Stomach (tissue), 4 donors: ENCODE measurements around the gene KRTAP4-1.

Experiments
- CTCF ChIP-seq, 7 experiments: fragments of 450-650 bp in 4 of 7; fragments of 200-600 bp in 3 of 7; sonication (generic) in 3 of 7; IDR thresholded peaks; one replicate each; pipeline ENCODE4 v1.5.1; 2016 to 2019; ENCODE audit warnings: antibody characterized with exemption in 7 of 7, control low read depth in 2 of 7, mild to moderate bottlenecking in 1 of 7
- POLR2A ChIP-seq, 4 donors: fragments of 450-650 bp; IDR thresholded peaks; one replicate each; pipeline ENCODE4 v1.6.1; 2016; ENCODE audit warnings: antibody characterized with exemption in 4 of 4, control low read depth in 2 of 4, mild to moderate bottlenecking in 1 of 4, moderate library complexity in 1 of 4
- POLR2AphosphoS5 ChIP-seq, 3 donors: sonication (generic); formaldehyde crosslinking; IDR thresholded peaks; one replicate each; pipeline ENCODE4 v1.6.1; 2016; ENCODE audit warnings: antibody characterized with exemption in 3 of 3

GRCh38 chr17:41149652-41149985, 35.1 kb downstream of the KRTAP4-1 start, which contains the start of gene KRTAP4-5:
- TF ChIP-seq POLR2A (IDR thresholded peaks at IDR 0.05) (no peak), POLR2AphosphoS5 (IDR thresholded peaks at IDR 0.05) (no peak), CTCF (IDR thresholded peaks at IDR 0.05) (no peak)
